Heart right ventricle (tissue), 16 donors: ENCODE results near the gene FTSJ1. TPM values are rescaled to one million over a fixed set of nuclear protein-coding genes. Genes with fewer than 3 reads are reported as not detected.

Experiments used
- ATAC-seq, 8 donors: fragments of 200-7000 bp; cut with Tn5 transposase; one replicate each; pipeline ENCODE4 v1.9.1; 2020; ENCODE audit warnings: mild to moderate bottlenecking in 8 of 8, moderate library complexity in 8 of 8, moderate number of reproducible peaks in 1 of 8
- DNase-seq, 2 donors: peaks; one replicate each; pipeline ENCODE4 v3.0.0-alpha.2; 2020
- H3K27ac ChIP-seq, 10 donors: fragments of 200-600 bp; sonication (generic) in 2 of 10; one replicate each; pipeline versions ENCODE4 v1.5.0 to v1.8.0; 2020 to 2022; ENCODE audit warnings: mild to moderate bottlenecking in 3 of 10
- H3K27me3 ChIP-seq, 7 donors: fragments of 200-600 bp; one replicate each; pipeline ENCODE4 v1.8.0; 2021 to 2022; ENCODE audit warnings: mild to moderate bottlenecking in 2 of 7
- H3K36me3 ChIP-seq, 9 donors: fragments of 200-600 bp; sonication (generic) in 1 of 9; one replicate each; pipeline versions ENCODE4 v1.5.0 to v1.8.0; 2020 to 2022; ENCODE audit warnings: mild to moderate bottlenecking in 2 of 9
- H3K4me1 ChIP-seq, 9 donors: fragments of 200-600 bp; sonication (generic) in 1 of 9; one replicate each; pipeline versions ENCODE4 v1.5.0 to v1.8.0; 2020 to 2022; ENCODE audit warnings: mild to moderate bottlenecking in 4 of 9
- H3K4me3 ChIP-seq, 10 donors: fragments of 200-600 bp; sonication (generic) in 2 of 10; one replicate each; pipeline versions ENCODE4 v1.5.0 to v1.8.0; 2020 to 2022; ENCODE audit warnings: mild to moderate bottlenecking in 7 of 10, moderate library complexity in 2 of 10
- H3K9me3 ChIP-seq, 11 donors: fragments of 200-600 bp in 10 of 11; sonication (generic) in 2 of 11; one replicate each; pipeline versions ENCODE4 v1.5.0 to v1.8.0; 2013 to 2022; ENCODE audit warnings: mild to moderate bottlenecking in 2 of 11, control low read depth in 1 of 11, moderate library complexity in 1 of 11
- CTCF ChIP-seq, 9 donors: fragments of 200-600 bp; sonication (generic) in 2 of 9; IDR thresholded peaks; one replicate each; pipeline versions ENCODE4 v1.5.0 to v1.8.0; 2021 to 2022; ENCODE audit warnings: antibody characterized with exemption in 9 of 9, mild to moderate bottlenecking in 5 of 9, moderate library complexity in 1 of 9
- WGBS, 2 donors: extraction: QIAGEN DNeasy Blood & Tissue Kit; methylation state at CpG; one replicate each; pipeline ENCODE4 v1.1.7; 2013; ENCODE audit warnings: inconsistent platforms in 1 of 2; 5-methylcytosine and 5-hydroxymethylcytosine counted together
- intact Hi-C, 10 donors: fragments of 100-400 bp; cut with DNase I; formaldehyde crosslinking; loops; one replicate each; pipeline versions ENCODE4 v1.11.1 to v1.14.2; 2022
- polyA plus RNA-seq, 2 donors: library from polyadenylated mRNA; stranded (reverse); fragments of 200-250 nt; gene quantifications; one replicate each; pipeline ENCODE4 v1.2.3, GENCODE V29; 2013
- total RNA-seq, 10 donors: library from RNA; stranded (reverse); fragmentation: NEBNext Ultra II Directional in 3 of 10; extraction: Animal tissue kit (Norgen Biotek cat#: 25700) in 3 of 10; gene quantifications; one replicate each; pipeline versions ENCODE4 v1.2.1 to v1.2.4, GENCODE V29; 2021 to 2023
- donor health status: Arrhythmogenic right ventricular cardiomyopathy.
- donor health status: ischemic (EF 13 %, LVEDD 7.1; RV severe dilation, severe dysfunction).
- donor health status: healthy with polysubstance abuse.
- donor health status: DM: no; HTN: yes; CAD: no.
- donor health status: DM: no; HTN: no; CAD: no.
- donor health status: ischemic (EF 25% LVEDD 6.9; RV normal size, moderate dysfunction).
- donor health status: ischemic (EF 25% LVEDD 5.7; RV mildly dilated, moderate dysfunction).
- donor health status: healthy.
- donor health status: DM: yes; HTN: yes; CAD: no.
- donor health status: Ischemic cardiomyopathy.
- donor health status: ischemic (EF 35%, LVEDD 5.7; RV mildly dilated, moderate dysfunction).
- donor health status: nonischemic (EF 11% LVEDD 7.7; RV severe dilation, severe dysfunction).
- donor health status: DM: yes; HTN: yes; CAD: no.
- donor health status: PGD.
- donor health status: ischemic (EF 29% LVEDD 5.4; RV normal size, mild dysfunction).
- donor health status: nonischemic (EF 23%, LVEDD 6.1; RV moderate dilation, normal function).

The FTSJ1 gene
- total and polyA plus RNA-seq, 12 donors = 11.6 to 46.1 (median 14.9) TPM

GRCh38 chrX:48474581-48474980 lies 1.4 kb upstream of the FTSJ1 start:
- intact Hi-C loops = no loop called here
- ATAC-seq = no peak
- TF ChIP-seq CTCF (IDR thresholded peaks at IDR 0.05) = no peak
- Histone ChIP-seq H3K36me3 (peaks cover 0 to 6% (median 0%) of the 10 kb centered on the region in 9 donors), H3K9me3 (no peaks in the 10 kb centered on the region), H3K27me3 (peaks cover 0 to 6% (median 0%) of the 10 kb centered on the region in 7 donors), H3K4me1 (peaks cover 0 to 15% (median 0%) of the 10 kb centered on the region in 9 donors), H3K4me3 (no peak overlapping the region), H3K27ac (no peak overlapping the region)
- 87 to 91% methylated on average over 6 of the region's 6 CpGs for WGBS, 2 donors
- DNase-seq = no peak

GRCh38 chrX:48475296-48475695 lies 703 bp upstream of the FTSJ1 start:
- WGBS, 2 donors = 4 to 9% methylated on average over 3 to 5 of the region's 5 CpGs
- Histone ChIP-seq H3K27me3 (no peaks in the 10 kb centered on the region), H3K27ac (peak overlapping the region in 8 of 10 donors; percentile 74 to 90 (median 83)), H3K4me3 (peak overlapping the region; percentile 28 to 86 (median 72)), H3K9me3 (no peaks in the 10 kb centered on the region), H3K36me3 (peaks cover 0 to 7% (median 0%) of the 10 kb centered on the region in 9 donors), H3K4me1 (peaks cover 0 to 15% (median 0%) of the 10 kb centered on the region in 9 donors)
- intact Hi-C loops = no loop called here
- ATAC-seq (no peak), DNase-seq (no peak)
- TF ChIP-seq CTCF (IDR thresholded peaks at IDR 0.05) = no peak

- Histone ChIP-seq H3K36me3 (peaks cover 0 to 18% (median 0%) of the 10 kb centered on the region in 9 donors), H3K9me3 (no peaks in the 10 kb centered on the region), H3K4me3 (peak overlapping the region; percentile 28 to 86 (median 72)), H3K27me3 (no peaks in the 10 kb centered on the region), H3K4me1 (peaks cover 0 to 15% (median 0%) of the 10 kb centered on the region in 9 donors), H3K27ac (peak overlapping the region in 4 of 10 donors; percentile 84 to 90 (median 86))
- intact Hi-C loops = no loop called here
- WGBS, 2 donors = 64 to 73% methylated on average over 4 of the region's 4 CpGs
- no peak for DNase-seq
- ATAC-seq = no peak
- TF ChIP-seq CTCF (IDR thresholded peaks at IDR 0.05) = no peak
Observed at GRCh38 chrX:48476919-48477318, 920 bp downstream of the FTSJ1 start.

- Histone ChIP-seq H3K4me3 (no peak overlapping the region), H3K4me1 (peaks cover 0 to 15% (median 0%) of the 10 kb centered on the region in 9 donors), H3K27me3 (no peaks in the 10 kb centered on the region), H3K36me3 (peaks cover 0 to 30% (median 0%) of the 10 kb centered on the region in 9 donors), H3K9me3 (no peaks in the 10 kb centered on the region), H3K27ac (no peak overlapping the region)
- ATAC-seq (no peak), DNase-seq (no peak)
- intact Hi-C loops = no loop called here
- TF ChIP-seq CTCF (IDR thresholded peaks at IDR 0.05) = no peak
- 90 to 92% methylated on average over 16 to 19 of the region's 19 CpGs for WGBS, 2 donors
Observed at GRCh38 chrX:48477960-48478755, 2.2 kb downstream of the FTSJ1 start.
